Activated naive CD4-positive, alpha-beta T cell treated with Interleukin-2 at 50 U/mL for 16 hours (primary cell): ENCODE measurements around the gene PDE3B.
A peak's percentile ranks its signal among the peaks of the same experiment; 100 is the strongest.

Experiments used
- DNase-seq: peaks from one replicate; pipeline ENCODE4 v3.0.0-alpha.2; 2020

Gene PDE3B

DNA sequence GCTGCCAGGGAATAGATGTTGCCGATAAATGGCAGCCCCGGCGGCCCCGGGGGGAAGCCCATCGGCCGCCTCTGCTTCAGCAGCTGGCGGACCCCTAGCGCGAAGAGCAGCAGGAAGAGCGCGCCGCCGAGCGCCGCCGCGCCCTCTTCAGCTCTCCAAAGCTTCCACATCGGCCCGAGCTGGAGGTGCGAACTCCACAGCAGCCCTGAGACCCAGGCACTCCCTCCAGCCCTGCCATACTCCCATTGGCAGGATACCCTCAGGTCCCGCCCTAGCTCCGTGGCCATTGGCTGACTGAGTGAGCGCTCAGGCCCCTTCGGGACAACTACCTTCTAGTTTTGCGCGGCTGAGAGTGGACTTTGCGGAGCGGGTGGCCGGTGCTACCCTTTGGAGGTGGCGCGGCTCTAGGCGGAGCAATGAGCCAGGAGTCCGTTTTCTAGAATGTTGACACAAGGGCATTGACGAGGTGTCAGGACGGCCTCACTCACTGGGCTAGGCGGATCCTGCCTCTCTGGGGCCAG, 248.5 kb downstream of the PDE3B start, which contains the start of gene CYP2R1:
CYP2R1 (minus strand) TSS at position 196 of the 521 bp plus-strand sequence; CDS start at position 170, 26 bp downstream.
- peak; percentile 92 for DNase-seq

DNA sequence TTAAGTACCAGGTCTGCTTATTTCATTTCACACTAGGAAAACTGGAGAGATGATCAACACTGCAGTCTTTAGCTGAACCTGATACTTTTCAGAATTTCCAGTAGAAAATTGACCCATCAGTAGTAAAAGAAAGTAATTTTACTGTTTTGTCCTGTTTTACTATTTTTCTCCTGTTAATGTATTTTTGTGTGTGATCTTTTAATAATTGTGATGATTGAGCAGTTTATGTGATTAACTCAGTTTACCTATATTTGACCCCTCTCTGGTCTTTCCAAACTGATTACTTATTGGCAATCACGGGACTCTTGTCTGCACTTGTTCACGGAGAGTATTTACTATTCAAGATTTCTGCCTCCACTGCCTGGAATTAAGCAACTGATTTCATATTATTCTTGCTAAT, 249.0 kb downstream of the PDE3B start:
- DNase-seq = no peak

DNA sequence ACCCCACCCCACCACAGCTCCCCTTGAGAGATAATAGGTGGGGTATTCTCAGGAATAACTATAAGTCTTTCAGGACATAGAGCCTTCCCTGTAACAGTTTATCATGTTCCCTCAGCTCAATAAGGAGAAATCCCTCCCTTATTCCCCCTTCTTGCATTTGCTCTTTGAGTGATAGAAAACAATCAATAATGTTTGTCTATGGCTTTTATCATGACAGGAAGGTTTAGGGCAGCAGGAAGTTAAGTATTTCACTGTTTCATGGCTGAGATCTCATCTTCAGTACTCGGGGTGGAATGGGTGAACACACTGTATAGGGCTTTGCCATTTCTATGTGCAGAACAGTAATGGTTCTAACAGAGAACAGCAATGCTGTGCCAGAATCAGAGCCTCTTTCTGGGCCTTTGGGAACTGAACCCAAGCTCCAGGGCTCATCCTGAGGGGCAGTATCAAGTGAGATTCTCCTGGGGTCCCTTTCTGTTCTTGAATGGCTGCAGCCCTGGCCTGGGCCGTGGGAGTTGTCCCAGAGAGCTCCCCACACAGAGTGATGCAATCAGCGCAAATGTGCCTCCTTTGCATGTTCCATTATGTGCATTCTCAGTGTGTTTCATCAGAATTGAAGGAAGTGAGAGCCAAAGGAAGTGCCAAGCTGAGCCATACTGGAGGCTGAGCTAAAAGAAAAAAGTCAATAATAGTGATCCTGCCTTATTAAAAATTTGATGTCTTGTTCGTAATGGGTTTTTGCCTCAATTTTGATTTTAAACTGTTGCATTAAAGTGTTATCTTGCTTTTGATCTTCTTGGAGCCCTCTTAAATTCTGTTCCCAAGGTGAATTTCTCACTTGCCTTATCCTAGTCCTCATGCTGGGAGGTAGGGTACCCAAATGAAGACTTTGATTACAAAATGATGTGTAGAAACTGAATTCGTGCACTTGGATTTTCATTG, 251.3 kb downstream of the PDE3B start:
- DNase-seq = no peak

DNA sequence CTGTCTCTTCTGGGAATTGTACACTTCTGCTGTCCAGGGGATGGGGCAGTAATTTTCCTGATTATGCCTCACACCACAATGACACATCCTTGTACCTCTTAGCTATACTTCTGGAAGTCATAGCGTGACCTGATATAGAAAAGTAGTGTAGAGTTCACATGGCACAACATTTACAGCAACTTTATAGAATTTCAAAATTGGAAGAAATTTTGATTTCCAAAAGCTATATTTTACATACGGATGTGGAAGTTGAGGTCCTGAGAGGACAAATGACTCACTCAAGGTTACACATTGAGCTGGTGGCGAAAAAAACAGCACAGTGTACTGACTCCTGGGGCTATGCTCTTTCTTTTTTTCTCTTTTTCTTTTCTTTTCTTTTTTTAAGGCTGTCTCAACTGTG, 254.8 kb downstream of the PDE3B start:
- no peak for DNase-seq

DNA sequence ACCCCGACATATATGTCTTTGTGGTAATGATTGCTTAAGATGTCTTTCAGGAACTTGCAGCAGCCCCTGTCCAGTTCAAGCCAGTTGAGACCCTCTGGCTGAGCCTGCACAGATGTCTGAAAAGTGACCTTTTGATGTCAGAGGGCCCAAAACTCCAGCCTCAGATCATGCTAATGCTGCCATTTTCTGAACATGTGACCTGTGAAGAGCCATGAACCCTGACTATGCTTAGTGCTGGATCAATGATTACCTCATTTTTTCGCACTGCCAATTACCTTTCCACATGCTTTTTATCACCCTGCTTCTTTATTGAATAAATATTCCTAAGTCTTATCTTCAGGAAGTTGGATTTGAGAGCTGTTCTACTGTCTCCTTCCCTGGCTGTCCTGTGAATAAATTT, 255.3 kb downstream of the PDE3B start:
- DNase-seq = no peak

DNA sequence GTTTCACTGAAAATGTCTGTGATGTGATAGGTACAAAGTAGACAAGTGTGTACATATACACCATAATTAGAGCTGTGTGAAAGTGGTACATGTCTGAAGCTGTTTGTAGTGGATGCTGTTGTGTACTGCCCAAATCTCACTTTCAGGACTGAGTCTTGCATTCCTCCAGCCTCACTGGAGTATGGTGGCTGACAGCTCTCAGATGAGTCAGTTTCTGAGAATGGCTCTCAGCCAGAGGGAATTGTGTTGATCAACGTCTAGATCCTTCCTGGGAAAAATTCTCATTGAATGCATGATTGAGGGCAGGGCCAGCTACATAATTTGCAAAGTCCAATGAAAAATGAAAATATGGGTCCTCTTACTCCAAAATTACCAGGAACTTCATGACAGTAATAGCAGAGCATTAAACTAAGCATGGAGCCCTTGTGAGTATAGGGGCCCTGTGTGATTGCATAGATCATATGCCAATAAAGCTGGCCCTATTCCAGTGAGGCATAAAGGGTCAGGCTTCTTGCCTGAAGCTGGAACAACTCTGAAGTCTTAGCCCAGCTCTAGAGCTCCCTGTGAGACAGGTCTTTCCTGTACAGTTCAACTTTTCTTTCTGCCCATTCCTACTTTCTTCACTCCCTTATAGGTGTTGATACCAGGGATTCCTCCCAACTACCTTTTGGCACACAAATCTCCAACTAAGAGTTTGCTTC, 259.2 kb downstream of the PDE3B start:
- DNase-seq = no peak

DNA sequence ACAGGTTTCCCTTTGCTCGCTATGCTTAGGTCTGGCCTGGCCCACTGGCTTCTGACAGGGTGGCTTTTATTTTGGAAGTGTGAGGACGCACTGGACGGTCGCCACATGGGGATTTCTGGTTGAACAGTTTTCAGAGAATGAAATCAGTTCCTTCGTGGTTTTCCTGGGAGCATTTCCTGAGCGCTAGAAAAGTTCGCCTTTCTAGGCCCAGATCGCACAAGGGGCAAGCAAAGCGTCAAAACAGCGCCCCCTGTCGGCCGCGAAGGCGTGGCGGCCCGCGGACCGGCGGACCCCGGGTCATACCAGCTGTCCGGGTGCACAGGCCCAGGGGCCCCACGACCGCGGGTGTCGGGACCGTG, 261.1 kb downstream of the PDE3B start:
- DNase-seq = peak; percentile 87

DNA sequence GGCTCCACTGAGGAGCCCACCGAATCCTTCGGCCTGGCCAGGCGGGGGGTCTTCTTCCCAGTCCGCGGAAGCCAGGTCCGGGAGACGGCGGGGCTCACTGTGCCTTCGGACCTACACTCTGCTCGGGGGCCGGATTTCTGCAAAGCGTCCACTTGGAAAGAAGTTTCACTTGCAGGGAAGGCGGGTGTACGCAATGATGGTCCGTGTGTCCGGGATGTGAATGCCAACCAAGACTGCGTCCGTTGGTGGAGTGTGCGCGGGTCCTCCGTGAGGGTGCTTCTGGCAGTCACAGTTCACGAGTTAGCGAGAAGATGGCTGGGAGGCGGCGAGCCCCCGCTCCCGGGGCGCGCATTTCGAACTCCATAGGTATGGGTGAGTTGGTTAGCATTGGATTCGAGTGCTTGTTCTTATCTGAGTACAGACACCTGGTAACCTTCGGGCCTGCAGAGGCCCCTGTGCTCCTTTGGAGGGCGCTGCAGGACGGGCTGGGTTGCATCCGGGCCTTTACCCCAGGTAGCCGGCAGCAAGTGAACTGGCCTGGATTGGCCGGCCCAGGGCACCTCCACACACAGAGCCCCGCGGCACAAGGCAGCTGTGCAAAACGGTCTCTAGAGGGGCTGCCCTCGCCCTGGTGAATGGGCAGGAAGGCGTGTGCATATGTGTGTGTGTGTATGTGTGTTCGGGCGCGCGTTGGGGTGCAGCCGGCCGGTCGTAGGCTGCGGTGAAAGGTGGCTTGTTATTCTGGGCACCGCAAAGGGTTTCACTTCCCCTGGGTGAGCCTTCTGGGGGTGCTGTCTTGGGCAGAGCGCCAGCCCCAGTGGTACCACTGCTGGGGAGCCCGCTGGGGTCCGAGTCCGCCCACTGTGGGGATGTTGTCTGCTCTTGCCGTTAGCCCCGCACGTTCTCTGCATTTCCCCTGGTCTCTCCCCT, 261.8 kb downstream of the PDE3B start:
- DNase-seq = peak; percentile 76

DNA sequence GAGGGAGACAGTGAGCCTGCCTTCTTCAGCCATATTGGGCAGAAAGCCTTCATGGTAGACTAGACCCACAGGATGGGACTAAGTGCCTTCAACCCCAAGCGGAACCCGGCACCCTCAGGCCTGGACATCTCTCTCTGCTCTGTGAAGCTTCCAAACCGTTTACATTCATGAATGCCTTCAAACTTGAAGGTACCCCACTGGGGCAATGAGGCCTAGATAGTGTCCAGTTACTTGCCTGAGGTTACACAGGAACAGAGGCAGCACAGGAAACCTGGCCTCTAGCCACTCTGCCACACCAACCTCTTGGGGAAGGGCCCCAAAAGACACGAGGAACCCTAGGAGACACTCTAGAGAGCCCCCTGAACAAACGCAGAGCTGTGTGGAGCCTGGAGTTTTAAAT, 263.0 kb downstream of the PDE3B start:
- DNase-seq = no peak

DNA sequence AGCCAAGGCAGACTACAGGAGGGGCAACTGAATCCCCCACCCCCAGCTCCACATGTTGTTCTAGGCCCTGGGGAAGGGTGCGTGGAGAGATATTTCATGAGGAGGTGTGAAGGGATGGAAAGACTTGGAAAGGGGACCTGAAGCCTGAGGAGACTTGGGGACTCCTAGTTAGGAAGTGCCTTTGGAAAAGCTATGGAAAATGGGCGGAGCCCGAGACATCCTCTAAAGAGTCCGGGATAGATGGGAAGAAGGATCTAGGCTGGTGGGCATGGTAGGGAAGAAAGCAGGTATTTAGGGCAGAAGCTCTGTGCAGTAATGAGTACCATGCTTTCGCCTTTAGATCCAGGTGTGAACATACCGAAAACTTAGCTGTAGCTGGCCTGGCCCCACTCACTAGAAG, 263.4 kb downstream of the PDE3B start:
- no peak for DNase-seq

DNA sequence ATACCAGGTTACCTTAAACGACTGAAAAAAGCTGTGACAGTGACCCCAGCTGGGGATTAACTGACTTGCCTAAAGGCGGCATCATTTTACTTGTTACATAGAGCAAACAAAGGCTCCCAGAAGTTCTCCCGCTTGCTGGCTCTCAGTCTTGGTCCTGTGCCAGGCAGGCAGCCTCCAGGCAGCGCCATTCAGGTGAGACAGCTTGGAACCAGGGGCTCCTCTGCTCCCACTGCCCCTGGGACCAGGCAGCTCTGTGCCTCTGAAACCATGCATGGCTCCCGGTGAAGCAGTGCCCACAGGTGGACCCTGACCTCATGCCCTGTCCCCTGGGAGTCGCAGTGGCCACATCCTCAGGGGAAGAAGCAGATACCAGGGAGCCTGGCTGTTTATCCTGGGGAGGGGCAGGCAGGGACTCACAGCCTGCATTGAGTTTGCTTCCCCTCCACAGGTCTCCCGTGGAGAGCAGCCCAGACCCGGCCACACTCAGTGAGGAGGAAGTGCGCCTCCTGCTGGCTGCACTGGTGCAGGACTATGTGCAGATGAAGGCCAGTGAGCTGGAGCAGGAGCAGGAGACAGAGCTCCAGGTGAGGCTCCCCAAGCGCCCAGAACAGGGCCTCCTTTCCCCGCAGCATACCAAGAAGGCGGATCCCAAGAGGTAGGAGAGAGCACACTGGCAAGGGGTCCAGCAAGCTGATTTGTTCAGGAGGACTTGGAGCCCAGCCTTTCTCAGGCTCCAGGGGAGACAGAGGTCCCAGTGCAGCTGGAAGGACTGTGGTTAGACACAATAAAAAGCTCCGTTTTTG, 264.0 kb downstream of the PDE3B start:
- peak; percentile 88 for DNase-seq

DNA sequence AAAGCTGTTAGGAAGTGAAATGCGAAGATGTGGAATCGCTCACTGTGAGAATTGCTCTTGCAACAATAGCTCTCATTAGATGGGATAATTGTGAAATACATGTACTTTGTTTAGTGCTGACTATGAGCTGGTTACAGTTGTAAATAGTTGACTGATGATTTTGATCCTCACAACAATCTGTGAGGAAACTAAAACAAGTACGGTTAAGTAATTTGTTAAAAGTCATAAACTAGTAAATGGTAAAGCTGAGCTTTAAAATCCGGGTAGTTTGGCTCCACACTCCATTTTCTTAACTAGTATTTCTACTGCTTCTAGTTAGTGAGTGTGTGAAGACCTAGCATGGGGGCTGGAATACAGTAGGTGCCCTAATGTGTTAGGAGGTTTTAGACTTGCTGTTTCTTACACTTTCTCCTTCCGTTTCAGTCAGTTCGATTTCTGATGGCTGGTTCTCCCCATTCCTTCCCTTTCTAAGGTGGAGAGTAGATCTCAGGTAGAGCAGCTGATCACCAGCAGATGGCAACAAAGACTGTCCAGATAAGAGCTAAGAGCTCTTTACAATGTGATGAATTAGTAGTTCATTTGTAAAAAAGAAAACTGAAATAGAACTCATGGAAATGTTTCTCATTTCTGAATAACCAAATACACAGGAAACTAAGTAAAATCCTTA, 264.7 kb downstream of the PDE3B start:
- peak; percentile 35 for DNase-seq

DNA sequence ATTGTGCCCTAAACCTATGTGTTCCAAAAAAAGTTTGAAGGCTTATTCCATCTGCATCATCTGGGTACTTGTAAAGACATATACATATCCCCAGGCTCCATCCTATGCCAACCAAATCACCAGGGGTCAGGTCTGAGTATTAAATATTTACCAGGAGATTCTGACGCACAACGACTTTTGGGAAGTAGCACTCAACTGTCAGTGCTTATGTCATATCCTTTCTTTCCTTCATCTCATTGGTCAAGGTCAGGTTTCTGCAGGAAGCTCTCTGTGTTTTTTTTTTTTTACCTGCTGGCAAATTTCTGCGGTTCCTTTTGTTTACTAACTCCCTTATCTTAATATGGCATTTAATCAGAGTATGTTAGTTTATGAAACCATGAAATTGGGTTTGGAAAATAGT, 270.9 kb downstream of the PDE3B start:
- no peak for DNase-seq

DNA sequence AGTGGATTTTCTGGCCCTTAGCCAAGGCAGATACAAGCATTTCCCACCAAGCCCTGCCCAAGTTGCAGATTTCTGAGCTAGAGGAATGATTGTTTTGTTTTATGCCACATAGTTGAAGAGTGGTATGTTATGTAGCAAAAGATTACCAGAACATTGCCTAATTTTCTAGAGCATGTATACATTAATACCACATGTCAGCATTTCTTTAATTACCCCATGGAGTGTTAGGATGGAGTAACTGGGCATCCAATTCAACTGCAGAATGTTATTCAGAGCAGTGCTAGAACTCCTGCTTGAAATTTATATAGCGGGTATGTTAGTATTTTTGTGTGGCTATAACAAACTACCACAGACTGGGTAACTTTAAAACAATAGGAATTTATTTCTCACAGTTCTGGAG, 272.8 kb downstream of the PDE3B start:
- no peak for DNase-seq
